GM18498 (cell line): Measurements from ENCODE around the gene FCHSD1.

ENCODE experiments used
- ATAC-seq: cut with Tn5 transposase; IDR thresholded peaks from one replicate; pipeline ENCODE4 v1.9.1; 2021; ENCODE audit warnings: mild to moderate bottlenecking, moderate library complexity; ENCODE audit not compliant: unreplicated experiment

Gene FCHSD1

DNA sequence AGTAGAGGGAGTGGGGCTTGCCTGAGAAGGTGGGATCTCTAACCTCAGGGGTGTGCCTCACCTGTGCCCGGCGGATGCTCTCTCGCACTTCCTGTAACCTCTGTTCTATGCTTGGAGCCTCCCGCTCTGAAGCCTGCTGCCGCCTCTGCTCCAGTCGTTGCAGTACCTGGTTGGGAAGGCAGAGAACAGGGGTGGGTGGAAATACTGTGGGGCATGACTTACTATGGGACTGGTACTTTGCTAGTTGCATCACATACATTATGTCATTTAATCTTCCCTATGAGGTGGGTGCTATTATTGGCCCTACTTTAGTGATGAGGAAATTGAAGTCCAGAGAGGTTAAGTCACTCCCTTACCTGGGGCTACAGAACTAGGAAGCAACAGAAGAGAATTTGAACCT is 5.2 kb downstream of the FCHSD1 start:
- no peak for ATAC-seq

DNA sequence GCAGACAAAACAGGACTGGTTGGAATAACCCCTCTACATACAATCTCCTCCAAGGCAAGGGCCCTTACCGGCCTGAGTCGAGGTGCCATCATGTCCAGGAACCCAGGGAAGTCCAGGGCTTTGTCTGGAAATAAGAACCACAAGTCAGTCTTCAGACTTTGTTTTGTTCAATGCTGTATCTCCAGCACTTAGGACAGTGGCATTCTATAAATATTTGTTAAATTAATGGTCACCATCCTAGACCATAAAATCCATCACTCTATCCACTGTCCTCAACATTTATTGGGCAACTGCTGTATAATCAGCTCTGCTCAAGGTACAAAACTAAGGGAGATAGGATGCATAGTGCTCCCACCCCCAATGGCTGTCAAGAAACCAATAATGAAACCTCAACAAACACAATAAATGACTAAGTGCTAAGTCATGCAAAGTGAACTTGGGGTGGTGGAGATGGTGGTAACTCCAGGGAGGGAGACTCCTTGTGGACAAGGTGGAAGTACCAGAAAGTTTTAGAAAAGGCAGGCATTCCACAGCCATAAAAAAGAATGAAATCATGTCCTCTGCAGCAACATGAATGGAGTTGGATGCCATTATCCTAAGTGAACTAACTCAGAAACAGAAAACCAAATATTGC is 9.5 kb downstream of the FCHSD1 start:
- peak; percentile 50 for ATAC-seq

DNA sequence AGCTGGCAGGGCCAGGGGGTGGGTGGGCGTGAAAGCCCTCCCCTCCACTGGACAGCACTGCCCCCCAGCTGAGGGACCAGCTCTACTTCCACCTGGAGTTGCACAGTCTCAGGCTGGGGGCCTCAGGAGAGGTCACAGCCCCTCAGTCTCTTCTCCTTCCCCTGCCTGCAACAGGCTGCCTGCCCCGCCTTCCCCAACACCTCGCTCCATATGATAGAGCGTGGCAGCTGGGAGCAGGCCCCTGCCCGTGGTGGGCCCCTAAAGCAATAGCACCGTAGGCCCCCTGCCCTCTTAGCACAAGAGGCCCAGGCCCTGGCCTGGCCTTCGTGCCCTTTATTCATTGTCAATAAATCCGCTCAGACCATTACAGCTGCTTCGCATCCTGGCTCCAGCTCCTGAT is 10.5 kb downstream of the FCHSD1 start:
- ATAC-seq, result no peak

DNA sequence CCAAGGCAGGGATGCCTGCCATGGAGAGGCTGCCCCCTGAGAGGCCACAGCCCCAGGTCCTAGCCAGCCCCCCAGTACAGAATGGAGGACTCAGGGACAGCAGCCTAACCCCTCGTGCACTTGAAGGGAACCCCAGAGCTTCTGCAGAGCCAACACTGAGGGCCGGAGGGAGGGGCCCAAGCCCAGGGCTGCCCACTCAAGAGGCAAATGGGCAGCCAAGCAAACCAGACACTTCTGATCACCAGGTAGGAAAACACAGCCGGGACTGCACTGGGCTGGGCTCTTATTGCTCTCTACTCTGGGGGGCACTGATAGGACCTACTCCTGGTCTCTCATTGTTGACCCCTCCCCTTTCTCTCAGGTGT is 11.2 kb downstream of the FCHSD1 start:
- ATAC-seq, result no peak

DNA sequence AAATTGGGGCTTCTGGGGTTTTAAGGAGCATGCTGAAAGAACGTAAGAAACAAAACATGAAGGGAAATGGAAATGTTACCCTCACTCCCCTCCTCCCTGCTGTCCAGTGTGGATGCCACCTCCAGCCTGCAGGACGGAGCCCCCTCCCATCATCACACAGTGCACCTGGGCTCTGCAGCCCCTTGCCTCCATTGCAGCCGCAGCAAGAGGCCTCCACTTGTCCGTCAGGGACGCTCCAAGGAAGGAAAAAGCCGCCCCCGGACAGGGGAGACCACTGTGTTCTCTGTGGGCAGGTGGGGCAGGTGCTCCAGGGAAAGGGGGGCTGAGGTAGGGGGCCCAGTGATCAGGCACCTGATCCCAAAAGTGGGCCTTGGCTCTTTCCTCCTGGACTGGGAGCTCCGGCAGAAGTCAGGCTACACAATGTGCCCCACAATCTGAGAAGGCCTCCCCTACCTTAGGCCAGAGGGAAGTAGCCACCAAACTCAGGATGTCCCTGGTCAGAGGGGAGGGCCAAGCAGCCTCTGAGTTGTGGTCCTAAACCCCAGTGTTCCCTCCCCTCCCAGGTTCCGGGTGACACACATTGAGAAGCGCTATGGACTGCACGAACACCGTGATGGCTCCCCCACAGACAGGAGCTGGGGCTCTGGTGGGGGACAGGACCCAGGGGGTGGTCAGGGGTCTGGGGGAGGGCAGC is 11.7 kb downstream of the FCHSD1 start:
- ATAC-seq, result no peak

DNA sequence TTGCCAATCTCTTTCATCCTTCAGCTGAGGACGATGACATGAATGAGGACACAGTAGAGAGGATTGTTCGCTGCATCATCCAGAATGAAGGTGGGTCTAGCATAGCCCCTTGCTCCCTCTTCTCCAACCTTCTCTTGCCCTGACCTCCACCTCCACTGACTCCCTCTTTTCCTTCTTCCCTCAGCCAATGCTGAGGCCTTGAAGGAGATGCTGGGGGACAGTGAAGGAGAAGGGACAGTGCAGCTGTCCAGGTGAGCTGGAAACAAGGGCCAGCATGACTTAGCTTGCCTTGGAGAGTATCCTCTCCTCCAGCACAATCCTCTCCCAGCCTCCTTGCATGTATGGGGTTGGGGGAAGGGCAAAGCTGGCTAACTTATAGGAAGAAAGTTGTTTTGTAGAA is 12.4 kb downstream of the FCHSD1 start:
- ATAC-seq, result no peak

DNA sequence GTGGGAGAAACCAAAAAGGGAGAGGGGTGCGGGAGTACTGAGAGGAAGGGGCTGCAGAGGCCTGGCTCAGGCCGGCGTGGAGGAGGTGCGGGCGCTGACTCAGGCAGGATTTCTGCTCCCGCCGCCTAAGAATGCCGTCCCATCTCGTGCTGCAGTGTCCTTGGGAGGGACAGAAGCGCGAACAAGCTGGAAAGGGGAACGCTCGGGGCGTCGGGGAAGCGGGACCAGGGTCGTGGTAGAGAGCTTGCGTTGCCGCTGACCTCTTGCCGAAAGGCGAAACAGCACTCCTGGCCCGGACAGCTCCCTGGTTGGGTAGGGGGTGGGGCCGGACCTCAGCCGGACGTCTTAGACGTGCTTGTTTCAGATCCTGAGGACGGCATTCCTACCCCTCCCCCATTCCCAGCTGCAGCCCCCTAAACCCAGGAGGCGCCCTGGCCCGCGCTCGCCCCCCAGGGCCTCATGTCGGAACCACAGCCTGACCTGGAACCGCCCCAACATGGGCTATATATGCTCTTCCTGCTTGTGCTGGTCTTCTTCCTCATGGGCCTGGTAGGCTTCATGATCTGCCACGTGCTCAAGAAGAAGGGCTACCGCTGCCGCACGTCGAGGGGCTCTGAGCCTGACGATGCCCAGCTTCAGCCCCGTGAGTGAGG is 13.3 kb downstream of the FCHSD1 start:
- ATAC-seq, result peak; percentile 26

DNA sequence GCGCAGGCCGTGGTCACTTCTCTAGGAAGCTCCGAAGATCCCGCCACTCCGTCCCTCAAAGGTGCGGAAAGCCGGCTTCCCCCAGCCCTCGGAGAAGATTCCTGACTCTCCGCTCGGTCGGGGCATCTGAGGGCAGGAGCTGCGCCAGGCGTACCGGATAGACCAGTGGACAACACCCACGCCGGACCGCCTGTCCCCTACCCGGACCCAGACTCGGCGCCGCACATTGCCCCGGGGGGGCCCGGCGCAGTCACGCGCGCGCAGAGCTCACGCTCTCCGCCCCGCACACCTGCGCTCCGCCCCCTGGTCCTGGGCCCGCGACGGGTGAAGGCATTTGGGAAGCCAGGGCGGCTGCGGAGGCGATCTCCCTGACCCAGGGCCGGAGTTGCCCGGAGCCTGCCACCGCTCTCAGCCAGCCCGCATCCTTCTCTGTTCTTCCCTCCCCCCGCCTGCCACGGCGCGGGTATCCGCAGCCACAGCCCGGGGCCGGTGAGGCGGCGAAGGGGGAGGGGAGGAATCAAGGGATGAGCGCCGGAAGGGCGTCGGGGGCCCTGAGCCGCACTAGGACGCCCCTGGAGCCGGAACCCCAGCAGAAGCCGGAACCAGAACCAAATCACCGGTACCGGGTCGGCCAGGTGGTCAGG is 14.0 kb downstream of the FCHSD1 start:
- ATAC-seq, result peak; percentile 29

DNA sequence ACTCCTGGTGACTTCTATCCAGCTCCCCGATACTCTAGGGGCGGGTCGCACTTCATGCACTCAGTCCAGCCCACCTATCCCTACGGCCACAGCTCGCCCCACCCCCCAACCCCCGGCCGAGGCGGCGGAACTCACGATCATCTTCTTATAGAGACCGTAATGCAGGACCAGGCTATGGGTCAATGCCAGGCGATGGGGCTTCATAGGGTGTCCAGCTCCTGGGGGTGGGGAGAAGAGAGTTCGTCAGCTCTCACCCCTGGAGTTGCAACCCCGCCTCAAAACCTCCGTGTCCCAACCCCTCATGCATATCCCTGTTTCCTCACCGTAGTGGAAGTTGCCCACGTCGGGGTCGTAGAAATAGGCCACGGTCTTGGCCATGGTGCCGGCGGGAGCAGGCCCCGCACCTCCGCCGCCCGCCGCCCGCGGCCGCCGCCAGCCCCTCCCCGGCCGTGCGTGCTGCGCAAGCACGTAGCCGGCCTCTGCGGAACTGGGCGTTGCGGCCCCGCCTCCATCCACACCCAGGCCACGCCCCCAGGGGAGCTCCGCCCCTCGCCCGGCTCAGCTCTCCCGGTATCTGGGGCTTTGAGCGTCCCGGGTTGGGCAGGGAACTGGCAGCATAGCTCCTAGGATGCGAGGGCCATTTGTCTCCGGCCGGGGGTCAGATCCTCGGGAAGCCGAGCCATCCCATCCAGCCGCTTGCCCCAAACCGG is 14.7 kb downstream of the FCHSD1 start, which contains the start of the genes HDAC3 and RELL2:
TSS of gene HDAC3 (minus strand) at position 437 of the 710 bp plus-strand sequence. CDS start at position 378, 59 bp downstream.
TSS of gene RELL2 (plus strand) at position 585 of the 710 bp plus-strand sequence. CDS start 1,229 bp downstream, outside the sequence.
- peak; percentile 78 for ATAC-seq

DNA sequence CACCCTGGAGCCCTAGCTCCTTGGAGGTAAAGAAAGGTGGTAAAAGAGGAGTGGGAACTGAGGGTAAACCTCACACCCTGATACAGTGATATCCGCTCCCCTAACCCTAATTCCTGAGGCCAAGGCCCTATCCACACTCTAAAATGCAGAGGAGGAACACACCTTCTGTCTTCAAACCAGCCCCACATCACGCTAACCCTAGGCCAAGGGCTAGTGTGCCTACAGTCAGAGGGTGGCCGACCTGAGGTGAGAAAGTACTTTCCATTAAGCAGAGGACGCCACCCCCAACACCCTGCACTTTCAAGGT is 15.2 kb downstream of the FCHSD1 start:
- ATAC-seq, result no peak

DNA sequence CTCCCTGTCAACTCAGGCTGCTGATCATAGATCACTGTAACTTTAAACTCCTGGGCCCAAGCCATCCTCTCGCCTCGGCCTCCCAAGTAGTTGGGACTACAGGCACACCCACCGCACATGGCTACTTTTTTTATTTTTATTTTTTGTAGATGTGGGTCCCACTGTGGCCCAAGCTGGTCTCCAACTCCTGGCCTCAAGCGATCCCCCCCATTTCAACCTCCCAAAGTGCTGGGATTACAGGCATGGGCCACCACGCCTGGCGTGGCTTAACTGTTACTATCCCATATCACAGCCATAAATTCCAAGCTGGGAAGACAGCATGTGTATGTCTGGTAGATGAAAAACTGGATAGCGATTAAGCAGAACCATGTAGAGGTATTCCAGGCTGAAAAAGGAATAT is 15.6 kb downstream of the FCHSD1 start:
- ATAC-seq, result no peak

DNA sequence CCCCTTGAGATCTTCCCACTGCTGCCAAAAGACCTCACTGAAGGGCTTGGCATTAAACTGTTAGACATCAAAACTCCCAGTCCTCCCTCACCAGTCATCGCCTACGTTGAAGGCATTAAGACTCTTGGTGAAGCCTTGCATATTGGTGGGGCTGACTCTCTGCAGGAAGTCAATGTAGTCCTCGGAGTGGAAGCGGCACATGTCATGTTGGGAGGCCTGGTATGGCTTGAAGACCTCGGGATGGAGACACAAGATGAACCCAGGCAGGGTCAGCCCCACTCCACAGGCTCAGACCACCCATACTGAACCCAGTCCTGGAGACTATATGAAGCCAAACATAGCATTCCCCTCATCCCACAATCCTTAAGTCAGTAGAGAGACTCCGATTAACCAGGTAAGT is 16.5 kb downstream of the FCHSD1 start:
- no peak for ATAC-seq

DNA sequence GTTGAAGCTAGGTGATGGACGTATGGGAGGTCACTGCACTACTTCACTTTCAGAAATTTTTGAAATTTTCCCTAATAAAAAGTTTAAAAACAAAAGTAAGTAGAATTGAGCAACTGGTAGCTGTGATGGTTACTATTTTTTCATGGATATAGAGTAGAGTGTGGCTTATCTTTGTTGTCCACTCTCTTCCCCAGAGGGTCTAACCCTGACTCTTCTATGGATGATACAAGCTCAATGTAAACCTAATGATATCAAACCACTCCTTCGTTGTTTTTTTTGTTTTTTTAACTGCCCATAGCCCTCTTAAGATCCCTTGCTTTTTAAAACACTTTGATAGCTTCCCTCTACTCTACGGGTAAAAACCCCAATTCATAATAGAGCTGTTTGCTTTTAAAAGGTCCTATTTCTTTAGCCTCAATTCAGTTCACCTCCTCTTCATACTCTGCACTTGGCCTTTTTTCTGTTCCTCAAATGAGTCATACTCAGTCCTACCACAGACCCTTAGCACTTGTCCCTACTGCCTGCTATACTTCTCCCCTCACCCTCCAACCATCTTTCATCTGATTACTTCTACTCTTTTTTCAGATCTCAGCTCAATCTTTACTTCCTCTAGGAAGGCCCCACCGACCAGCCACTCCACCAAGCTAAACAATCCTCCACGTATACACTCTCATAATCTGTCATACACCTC is 17.2 kb downstream of the FCHSD1 start:
- peak; percentile 59 for ATAC-seq

DNA sequence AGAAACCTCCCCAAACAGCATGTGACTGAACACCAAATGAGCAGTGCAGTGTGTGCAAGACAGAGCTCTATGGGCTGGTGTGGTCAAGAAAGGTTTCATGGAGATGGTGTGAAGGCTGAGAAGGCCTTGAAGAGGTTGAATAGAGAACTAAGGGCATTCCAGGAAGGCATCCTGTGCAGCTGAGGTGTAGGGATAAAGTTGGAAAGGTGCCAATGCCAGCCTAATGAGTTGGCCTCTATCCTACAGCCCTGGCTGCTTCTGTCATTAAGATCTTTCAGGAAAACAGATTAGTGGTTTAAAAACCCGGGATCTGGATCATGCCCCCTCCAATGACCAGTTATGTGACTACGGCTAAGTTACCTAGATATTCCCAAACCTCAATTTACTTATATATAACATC is 18.6 kb downstream of the FCHSD1 start:
- no peak for ATAC-seq

DNA sequence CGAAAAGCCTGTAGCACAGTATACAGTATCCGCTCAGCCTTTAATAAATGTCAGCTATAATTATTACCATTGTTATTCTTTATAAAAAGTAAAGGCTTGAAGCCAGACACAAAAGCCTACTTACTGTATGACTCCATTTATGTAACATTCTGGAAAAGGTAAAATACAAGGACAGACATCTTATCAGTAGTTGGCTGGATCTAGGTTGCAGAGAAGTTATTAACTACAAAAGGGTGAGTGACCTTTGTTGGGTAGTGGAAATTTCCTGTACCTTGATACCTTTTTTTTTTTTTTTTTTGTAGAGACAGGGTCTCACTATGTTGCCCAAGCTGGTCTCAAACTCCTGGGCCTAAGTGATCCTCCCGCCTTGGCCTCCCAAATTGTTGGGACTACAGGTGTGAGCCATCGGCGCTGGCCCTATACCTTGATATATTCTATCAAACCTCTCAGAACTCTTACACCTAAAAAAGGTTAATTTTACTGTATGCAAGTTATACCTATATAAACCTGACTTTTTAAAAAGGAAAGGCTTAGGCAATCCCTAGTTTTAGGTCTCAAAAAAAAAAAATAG is 20.6 kb downstream of the FCHSD1 start:
- ATAC-seq, result no peak

DNA sequence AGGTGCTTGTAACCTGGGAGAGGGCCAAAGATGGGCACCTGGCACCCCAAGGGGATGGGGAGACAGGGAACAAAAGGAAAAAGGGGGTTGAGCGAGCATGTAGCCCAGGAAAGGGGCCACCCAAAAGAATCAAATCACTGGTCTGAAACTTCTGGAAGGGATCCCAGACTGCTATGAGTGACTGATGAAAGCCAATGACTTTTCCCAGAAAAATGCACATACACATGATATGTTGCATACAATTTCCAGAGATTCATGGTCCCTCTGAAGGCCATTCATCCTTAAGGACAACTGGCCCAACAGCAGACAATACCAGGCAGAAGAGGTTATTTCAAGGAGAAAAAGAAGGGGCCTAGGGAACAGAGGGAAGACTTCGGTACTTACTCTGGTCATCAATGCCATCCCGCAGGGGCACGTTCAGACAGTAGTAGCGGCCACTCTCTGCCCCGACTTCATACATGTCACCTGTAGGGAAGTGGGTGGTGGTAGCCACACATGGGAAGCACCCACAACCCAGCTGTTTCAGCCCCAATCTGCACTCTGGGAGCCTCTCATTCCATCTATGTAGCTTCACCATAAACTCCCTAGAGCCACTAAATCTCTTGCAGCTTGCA is 22.9 kb downstream of the FCHSD1 start:
- ATAC-seq, result no peak

DNA sequence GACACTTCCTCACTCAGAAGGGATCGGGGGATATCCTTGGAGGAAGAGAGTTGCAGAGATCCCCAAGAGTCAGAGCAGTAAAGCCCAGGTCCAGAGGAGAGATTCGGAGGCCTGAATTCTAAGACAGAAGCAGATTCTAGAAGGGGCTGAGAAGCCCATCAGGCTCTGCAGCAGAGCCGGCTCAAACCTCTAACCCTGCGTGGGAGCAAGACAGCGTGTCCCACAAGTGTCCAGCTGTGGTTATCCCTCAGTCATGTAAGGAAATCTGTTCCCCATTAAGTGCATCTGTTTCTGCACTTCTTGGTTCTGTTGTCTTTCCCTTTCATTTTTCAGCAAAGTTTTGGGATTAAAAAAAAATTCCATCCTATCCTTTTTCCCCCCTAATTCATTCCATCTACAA is 27.6 kb downstream of the FCHSD1 start:
- ATAC-seq, result no peak

DNA sequence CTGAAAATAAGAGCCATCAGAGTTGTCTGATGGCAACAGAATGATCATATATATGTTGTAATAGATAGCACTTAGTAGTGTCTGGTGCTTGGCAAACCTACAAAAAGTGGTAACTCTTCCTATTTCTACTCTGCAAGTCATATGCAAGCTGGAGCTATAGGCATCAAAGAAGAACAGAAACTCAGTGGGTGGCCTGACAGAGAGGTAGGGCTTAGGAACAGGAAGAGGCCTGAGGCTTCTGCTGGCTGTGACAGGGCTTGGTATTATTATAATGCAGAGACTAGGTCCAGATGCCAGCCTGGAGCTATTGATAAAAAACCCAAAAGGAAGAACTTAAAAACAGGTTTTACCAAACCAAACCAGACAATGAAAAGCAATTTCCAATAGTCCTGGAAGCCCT is 28.0 kb downstream of the FCHSD1 start:
- ATAC-seq, result peak; percentile 56

DNA sequence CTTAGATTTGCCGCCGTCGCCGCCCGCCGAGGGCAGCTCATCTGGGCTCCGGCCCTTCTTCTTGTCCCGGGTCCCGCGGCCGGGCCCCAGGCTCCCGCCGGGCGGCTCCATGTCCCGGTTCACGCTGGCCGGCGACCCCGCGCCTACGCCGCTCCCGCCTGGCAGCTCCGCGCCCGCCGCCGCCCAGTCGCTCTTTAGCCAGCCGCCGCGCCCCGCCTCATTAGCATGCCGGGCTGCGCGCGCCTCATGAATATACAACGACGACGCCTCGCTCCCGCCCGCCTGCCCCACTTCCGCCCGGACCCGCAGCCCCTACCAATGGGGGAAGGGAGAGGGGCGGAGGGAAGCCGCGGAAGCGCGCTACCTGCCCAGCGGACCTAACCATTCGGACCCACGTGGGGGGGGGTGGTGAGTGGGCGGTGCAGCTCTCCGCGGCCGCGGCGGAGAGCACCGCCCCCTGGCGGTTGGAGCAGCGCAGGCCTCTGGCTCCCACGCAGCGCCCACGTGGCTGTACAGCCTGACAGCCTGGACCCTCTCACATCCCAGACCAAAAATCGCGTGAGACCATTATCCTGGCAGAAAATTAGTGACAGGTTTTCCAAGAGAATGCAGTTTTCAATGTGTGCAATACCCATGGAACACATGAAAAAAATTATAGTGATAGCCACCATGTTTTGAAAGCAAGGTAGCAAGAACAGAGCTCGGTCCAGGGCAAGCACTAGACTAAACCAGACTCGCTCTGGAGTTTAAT is 32.2 kb downstream of the FCHSD1 start, which contains the start of gene DIAPH1:
TSS of gene DIAPH1 (minus strand) at position 197 of the 751 bp plus-strand sequence. CDS start at position 111, 86 bp downstream.
- ATAC-seq, result peak; percentile 85
